Measurements from ENCODE around the gene POLR1G. TPM values are rescaled to one million over a fixed set of nuclear protein-coding genes. Genes with fewer than 3 reads are reported as not detected.
A peak's percentile ranks its signal among the peaks of the same experiment; 100 is the strongest.

POLR1G gene
- total RNA-seq, 3 donors from 2014 or later (not counting 1 experiment from before 2014, with no cell fraction given) = 0.28 to 1.4 (median 0.45) TPM

DNA sequence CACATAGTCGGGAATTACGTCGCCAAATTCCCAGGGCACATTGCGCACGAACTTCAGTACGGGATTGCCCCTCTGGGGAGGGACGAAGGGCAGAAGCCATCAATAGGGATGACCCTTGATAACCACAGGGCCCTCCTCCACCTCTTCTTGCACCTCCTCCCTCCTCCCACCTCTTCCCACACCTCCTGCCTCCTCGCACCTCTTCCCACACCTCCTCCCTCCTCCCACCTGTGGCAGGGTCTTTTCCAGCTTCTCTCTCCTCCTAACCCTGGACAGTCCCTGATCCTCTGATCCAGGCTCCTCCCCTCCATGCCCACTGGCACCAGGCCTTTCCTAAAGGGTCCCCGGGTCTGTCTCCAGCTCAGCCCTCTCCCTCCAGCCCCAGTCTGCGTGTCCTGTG, 13.9 kb downstream of the POLR1G start:
- peaks cover 27 to 37% of the 10 kb centered on the region in 2 donors for H3K4me1 Mint-ChIP-seq

DNA sequence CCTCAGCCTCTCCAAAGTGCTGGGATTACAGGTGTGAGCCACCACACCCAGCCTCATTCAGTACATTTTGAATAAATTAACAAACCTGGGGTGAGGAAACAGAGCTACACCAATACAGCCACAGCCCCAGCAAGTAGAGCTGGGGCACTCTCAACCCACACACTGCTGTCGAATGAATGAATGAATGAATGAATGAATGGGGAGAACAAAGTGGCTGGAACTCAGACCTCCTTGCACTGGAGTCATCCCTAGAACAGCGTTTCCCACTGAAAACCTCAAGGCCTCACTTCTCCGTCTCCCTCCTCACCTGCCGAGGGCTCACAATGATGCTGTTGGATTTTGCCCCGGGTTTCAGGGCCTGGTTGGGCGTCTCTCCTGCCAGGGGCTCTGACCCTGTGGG, 14.4 kb downstream of the POLR1G start:
- H3K9me3 ChIP-seq (ENCODE audit: control insufficient read depth, insufficient read depth, low read length) = no peaks in the 10 kb centered on the region
- no peak overlapping the region for H3K27ac Mint-ChIP-seq

More for the DNA sequence above, 13.9 kb downstream of the POLR1G start:
- intact Hi-C loops (cut with micrococcal nuclease) = loop anchor here (5.0 to 10.0 kb wide), 2 partner anchors 144 to 272 kb away; partner anchors contain the start of genes QPCTL and SNRPD2
- no peak overlapping the region for H3K27ac Mint-ChIP-seq
- WGBS (ENCODE audit: insufficient coverage) = 87% methylated on average over 9 of the region's 10 CpGs
- no peaks in the 10 kb centered on the region for H3K27me3 ChIP-seq (ENCODE audit: control insufficient read depth, insufficient read depth, low read length)
- H3K4me3 Mint-ChIP-seq = no peak overlapping the region
- H3K4me1 ChIP-seq (ENCODE audit: control insufficient read depth, insufficient read depth, low read length) = peaks cover 33% of the 10 kb centered on the region
- TF ChIP-seq, protein P1, sequence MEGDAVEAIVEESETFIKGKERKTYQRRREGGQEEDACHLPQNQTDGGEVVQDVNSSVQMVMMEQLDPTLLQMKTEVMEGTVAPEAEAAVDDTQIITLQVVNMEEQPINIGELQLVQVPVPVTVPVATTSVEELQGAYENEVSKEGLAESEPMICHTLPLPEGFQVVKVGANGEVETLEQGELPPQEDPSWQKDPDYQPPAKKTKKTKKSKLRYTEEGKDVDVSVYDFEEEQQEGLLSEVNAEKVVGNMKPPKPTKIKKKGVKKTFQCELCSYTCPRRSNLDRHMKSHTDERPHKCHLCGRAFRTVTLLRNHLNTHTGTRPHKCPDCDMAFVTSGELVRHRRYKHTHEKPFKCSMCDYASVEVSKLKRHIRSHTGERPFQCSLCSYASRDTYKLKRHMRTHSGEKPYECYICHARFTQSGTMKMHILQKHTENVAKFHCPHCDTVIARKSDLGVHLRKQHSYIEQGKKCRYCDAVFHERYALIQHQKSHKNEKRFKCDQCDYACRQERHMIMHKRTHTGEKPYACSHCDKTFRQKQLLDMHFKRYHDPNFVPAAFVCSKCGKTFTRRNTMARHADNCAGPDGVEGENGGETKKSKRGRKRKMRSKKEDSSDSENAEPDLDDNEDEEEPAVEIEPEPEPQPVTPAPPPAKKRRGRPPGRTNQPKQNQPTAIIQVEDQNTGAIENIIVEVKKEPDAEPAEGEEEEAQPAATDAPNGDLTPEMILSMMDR (IDR thresholded peaks at IDR 0.05) = no peak
- no peak overlapping the region for H3K27ac ChIP-seq (ENCODE audit: low read length)
- H3K4me3 ChIP-seq (ENCODE audit: low read length) = no peak overlapping the region
- no peaks in the 10 kb centered on the region for H3K9me3 Mint-ChIP-seq
- peaks cover 8% of the 10 kb centered on the region for H3K36me3 ChIP-seq (ENCODE audit: control insufficient read depth, insufficient read depth, low read length)
- DNase-seq = no peak
- no peaks in the 10 kb centered on the region for H3K27me3 Mint-ChIP-seq (ENCODE audit: low read depth in 2 of 2)
- H3K36me3 Mint-ChIP-seq = no peaks in the 10 kb centered on the region
- ATAC-seq = no peak
- no peaks in the 10 kb centered on the region for H3K9me3 ChIP-seq (ENCODE audit: control insufficient read depth, insufficient read depth, low read length)

DNA sequence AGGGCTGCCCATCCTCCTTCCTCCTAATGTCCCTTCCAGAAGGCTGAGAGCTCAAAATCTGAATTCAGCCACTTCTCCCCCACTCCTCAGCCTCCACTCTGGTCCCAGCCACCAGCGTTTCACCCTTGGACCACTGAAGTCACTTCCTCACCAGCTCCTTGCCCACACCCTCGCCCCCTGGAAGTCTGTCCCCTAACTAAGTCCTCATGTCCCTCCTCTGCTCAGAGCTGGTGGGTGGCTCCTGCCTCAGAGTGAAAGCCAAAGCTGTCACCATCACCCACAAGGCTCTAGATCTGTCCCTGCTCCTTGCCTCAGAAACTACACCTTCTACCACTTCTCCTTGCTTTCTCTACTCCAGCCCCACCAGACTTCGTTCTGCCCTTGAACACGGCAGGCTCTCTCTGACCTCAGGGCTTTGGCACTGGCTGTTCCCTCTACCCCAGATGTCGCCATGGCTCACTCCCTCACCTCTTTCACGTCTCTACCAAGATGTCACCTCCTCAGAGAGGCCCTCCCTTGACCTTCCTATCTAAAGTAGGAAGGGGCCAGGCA, 15.6 kb downstream of the POLR1G start:
- Histone ChIP-seq H3K27ac (ENCODE audit: low read length) (no peak overlapping the region), H3K4me1 (ENCODE audit: control insufficient read depth, insufficient read depth, low read length) (peaks cover 33% of the 10 kb centered on the region), H3K36me3 (ENCODE audit: control insufficient read depth, insufficient read depth, low read length) (peaks cover 4% of the 10 kb centered on the region), H3K4me3 (ENCODE audit: low read length) (no peak overlapping the region), H3K27me3 (ENCODE audit: control insufficient read depth, insufficient read depth, low read length) (no peaks in the 10 kb centered on the region), H3K9me3 (ENCODE audit: control insufficient read depth, insufficient read depth, low read length) (no peaks in the 10 kb centered on the region)
- DNase-seq = no peak
- H3K4me3 Mint-ChIP-seq = no peak overlapping the region
- no peaks in the 10 kb centered on the region for H3K27me3 Mint-ChIP-seq (ENCODE audit: low read depth in 2 of 2)
- ATAC-seq = no peak
- H3K9me3 Mint-ChIP-seq = no peaks in the 10 kb centered on the region
- intact Hi-C loops (cut with micrococcal nuclease) = loop anchor here (5.0 to 10.0 kb wide), 2 partner anchors 143 to 270 kb away; partner anchors contain the start of genes QPCTL and SNRPD2
- H3K27ac Mint-ChIP-seq = peak overlapping the region in 1 of 2 donors; percentile 17
- peaks cover 27 to 37% of the 10 kb centered on the region in 2 donors for H3K4me1 Mint-ChIP-seq
- 75% methylated on average over 6 of the region's 6 CpGs for WGBS (ENCODE audit: insufficient coverage)
- TF ChIP-seq, protein P1 (IDR thresholded peaks at IDR 0.05) = no peak
- no peaks in the 10 kb centered on the region for H3K36me3 Mint-ChIP-seq

More for the DNA sequence above, 14.4 kb downstream of the POLR1G start:
- DNase-seq = no peak
- H3K36me3 Mint-ChIP-seq = no peaks in the 10 kb centered on the region
- WGBS (ENCODE audit: insufficient coverage) = 97% methylated on average over 5 of the region's 6 CpGs
- peaks cover 33% of the 10 kb centered on the region for H3K4me1 ChIP-seq (ENCODE audit: control insufficient read depth, insufficient read depth, low read length)
- H3K4me1 Mint-ChIP-seq = peaks cover 27 to 37% of the 10 kb centered on the region in 2 donors
- intact Hi-C loops (cut with micrococcal nuclease) = loop anchor here (5.0 to 10.0 kb wide), 2 partner anchors 144 to 271 kb away; partner anchors contain the start of genes QPCTL and SNRPD2
- H3K27me3 ChIP-seq (ENCODE audit: control insufficient read depth, insufficient read depth, low read length) = no peaks in the 10 kb centered on the region
- no peak overlapping the region for H3K4me3 ChIP-seq (ENCODE audit: low read length)
- H3K9me3 Mint-ChIP-seq = no peaks in the 10 kb centered on the region
- H3K36me3 ChIP-seq (ENCODE audit: control insufficient read depth, insufficient read depth, low read length) = peaks cover 8% of the 10 kb centered on the region
- no peak for ATAC-seq
- no peak overlapping the region for H3K4me3 Mint-ChIP-seq
- TF ChIP-seq, protein P1 (IDR thresholded peaks at IDR 0.05) = no peak
- no peak overlapping the region for H3K27ac ChIP-seq (ENCODE audit: low read length)
- H3K27me3 Mint-ChIP-seq (ENCODE audit: low read depth in 2 of 2) = no peaks in the 10 kb centered on the region
